8988T (cell line): ENCODE data around the gene MARCHF9.
"Not testable (repeated sequence)": the region's sequence is repeated elsewhere in the genome, so short reads cannot be mapped to it uniquely, and the experiment has no call there.

Experiments
- DNase-seq: peaks from one replicate; pipeline ENCODE4 v3.0.0; 2011

The MARCHF9 gene

GRCh38 chr12:57772429-57773322, 17.8 kb downstream of the MARCHF9 start, which contains the start of gene EEF1AKMT3:
TSS of gene EEF1AKMT3 (plus strand) at chr12:57772614. CDS start at chr12:57772725, 111 bp downstream.
- no peak for DNase-seq

GRCh38 chr12:57774634-57775033, 19.7 kb downstream of the MARCHF9 start:
- not testable (repeated sequence) for DNase-seq

- DNase-seq: no peak
These were observed 20.1 kb downstream of the MARCHF9 start for GRCh38 chr12:57775044-57775443.

GRCh38 chr12:57775563-57776246, 20.8 kb downstream of the MARCHF9 start:
- no peak for DNase-seq

- no peak for DNase-seq
These were observed 21.3 kb downstream of the MARCHF9 start for GRCh38 chr12:57776247-57776587.

GRCh38 chr12:57777367-57777766, 22.5 kb downstream of the MARCHF9 start:
- DNase-seq: no peak

GRCh38 chr12:57777911-57778310, 23.0 kb downstream of the MARCHF9 start:
- no peak for DNase-seq

GRCh38 chr12:57779736-57780135, 24.8 kb downstream of the MARCHF9 start:
- DNase-seq: no peak

- no peak for DNase-seq
These were observed 25.5 kb downstream of the MARCHF9 start for GRCh38 chr12:57780284-57780897.

GRCh38 chr12:57781244-57781643, 26.3 kb downstream of the MARCHF9 start:
- DNase-seq: no peak

- DNase-seq: no peak
These were observed 26.9 kb downstream of the MARCHF9 start for GRCh38 chr12:57781801-57782200.

- no peak for DNase-seq
These were observed 27.3 kb downstream of the MARCHF9 start for GRCh38 chr12:57782243-57782607.

- peak; percentile 47 for DNase-seq
These were observed 27.9 kb downstream of the MARCHF9 start, which contains the start of gene TSFM for GRCh38 chr12:57782608-57783465. TSS of gene TSFM (plus strand) at chr12:57782787. CDS start at chr12:57782802, 15 bp downstream.

- no peak for DNase-seq
These were observed 28.5 kb downstream of the MARCHF9 start for GRCh38 chr12:57783466-57783801.

- no peak for DNase-seq
These were observed 29.0 kb downstream of the MARCHF9 start for GRCh38 chr12:57783861-57784260.

GRCh38 chr12:57793920-57794319, 39.0 kb downstream of the MARCHF9 start:
- no peak for DNase-seq

- no peak for DNase-seq
These were observed 40.5 kb downstream of the MARCHF9 start for GRCh38 chr12:57795354-57795753.

GRCh38 chr12:57796996-57797395, 42.1 kb downstream of the MARCHF9 start:
- DNase-seq: no peak

- no peak for DNase-seq
These were observed 43.0 kb downstream of the MARCHF9 start for GRCh38 chr12:57797933-57798332.

- DNase-seq: no peak
These were observed 46.1 kb downstream of the MARCHF9 start for GRCh38 chr12:57800965-57801364.

GRCh38 chr12:57802607-57803006, 47.7 kb downstream of the MARCHF9 start:
- no peak for DNase-seq

- DNase-seq: no peak
These were observed 48.5 kb downstream of the MARCHF9 start for GRCh38 chr12:57803319-57803893.
